Islet precursor cell (in vitro differentiated cells): Measurements from ENCODE around the gene KRTAP10-10.
"Not testable (repeated sequence)": the region's sequence is repeated elsewhere in the genome, so short reads cannot be mapped to it uniquely, and the experiment has no call there.

ENCODE experiments used
- DNase-seq: peaks from one replicate; pipeline ENCODE4 v3.0.0-alpha.2; 2018

Gene KRTAP10-10

DNA sequence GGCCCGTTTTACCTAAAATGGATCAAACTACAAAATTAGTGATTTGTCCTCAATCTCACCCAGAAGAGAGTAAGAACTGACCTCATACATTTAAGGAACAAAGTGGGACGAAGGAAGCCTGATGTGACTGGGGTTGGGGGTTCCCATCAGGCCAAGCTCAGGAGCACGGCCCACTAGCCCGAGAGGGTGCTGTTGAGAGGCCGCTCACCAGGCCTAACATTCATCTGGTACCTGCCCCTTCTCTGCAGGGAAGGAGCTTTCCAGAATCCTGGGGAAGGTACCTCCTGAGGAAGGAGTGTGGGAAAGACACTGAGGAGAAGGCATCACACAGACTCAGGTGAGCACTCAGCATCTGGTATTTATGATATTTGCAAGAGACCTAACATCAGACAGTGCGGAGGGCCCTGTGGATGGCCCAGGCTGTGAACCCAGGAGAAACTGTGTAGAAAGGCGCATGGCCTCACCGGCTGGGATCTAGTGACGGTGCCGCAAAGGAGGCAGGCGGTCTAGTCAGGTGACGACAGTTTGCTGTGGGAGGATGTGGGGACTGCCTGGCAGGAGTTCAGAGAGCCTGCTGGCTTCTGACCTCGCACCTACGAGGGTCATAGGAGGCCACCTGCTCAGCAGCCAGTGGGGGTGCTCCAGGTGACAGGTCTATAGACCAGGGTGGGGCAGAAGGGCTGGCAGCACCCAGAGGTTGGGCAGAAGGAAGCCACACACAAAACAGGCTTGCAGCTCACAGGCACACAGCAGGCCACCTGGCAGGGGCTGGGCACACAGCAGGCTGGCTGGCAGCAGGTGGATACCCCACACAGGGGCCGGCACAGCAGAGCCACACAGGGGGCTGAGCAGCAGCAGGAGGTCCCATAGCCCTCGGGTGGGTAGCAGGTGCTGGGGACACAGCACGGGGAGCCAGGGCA lies 16.8 kb downstream of the KRTAP10-10 start:
- no peak for DNase-seq

DNA sequence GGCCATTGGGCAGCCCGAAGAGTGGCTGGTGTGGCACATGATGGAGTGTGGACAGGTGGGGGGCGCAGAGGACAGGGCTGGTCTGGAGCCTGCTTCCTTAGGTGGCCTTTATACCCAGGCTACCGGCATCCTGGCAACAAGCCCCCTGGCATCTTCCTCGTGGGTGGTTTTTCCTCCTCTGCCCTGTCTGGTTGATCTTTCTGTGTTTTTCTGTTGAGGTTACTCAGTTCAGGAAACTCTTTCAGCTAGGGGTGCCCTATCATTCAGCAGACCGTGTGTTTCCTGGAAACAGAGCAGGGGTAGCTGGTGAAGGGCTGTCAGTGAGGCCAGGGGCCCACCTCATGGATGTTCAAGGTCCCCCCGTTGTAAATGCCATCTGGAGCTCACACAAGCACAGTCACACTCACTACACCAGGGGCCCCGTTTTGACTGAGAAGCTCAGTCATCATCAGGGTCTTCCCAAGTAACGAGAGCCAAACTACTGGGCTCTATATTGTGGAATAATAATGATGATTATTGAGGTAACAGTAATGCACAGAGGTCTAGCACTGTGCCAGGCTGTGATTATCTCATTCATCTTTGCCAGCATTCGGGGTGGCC lies 17.5 kb downstream of the KRTAP10-10 start, which contains the start of gene KRTAP12-4:
Gene KRTAP12-4 (minus strand): TSS at position 84 of the 600 bp plus-strand sequence. CDS start 45 bp downstream, at position 39.
- no peak for DNase-seq

DNA sequence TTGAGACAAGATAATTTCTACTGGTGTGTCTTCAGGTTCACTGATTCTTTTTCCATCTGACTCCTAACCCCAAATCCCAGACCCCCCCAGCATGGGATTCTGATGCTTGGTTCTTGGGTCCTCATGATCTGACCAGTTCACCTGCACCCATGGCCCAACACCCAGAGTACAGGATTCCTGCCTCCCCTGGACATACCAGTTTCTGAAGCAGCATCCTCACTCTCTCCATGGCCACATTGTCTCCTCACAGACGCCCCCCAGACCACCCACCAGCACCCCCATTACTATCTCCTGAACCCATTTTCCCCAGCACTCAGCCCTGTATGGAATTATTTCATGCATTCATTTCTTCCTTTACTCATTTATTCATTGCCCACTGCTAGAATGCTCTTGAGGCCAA lies 19.7 kb downstream of the KRTAP10-10 start:
- DNase-seq: no peak

DNA sequence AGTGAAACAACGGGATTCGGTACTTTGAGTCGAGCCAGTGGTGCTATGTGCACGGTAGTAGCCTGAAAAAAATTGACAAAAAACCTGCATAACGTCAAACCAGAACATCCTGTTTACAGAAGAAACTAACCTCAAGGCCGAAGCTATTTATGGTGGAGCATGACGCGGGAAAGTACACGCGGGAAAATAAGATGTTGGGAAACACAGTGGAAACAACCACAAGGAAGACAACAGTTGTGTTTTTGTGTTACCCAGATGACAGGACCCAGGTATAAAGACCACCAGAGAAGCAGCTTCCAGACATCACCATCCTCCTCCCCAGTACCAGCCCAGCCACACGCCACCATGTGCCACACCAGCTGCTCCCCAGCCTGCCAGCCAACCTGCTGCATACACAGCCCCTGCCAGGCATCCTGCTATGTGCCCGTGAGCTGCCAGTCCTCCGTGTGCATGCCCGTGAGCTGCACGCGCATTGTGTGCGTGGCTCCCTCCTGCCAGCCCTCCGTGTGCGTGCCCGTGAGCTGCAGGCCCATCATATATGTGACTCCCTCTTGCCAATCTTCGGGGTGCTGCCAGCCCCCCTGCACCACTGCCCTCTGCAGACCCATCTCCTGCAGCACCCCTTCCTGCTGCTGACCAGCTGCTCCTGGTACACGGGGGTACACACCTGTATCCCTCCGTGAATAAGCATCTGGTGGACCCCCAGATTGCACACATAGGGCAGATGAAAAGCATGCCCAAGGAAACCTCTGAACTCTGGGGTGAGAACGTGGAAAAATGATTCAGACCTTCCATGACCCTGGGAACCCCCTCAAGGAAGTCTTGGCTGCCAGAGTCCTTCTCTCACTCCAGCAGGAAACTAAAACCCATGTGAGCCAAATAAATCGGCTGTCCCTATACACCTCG lies 20.7 kb downstream of the KRTAP10-10 start, which contains the start of gene KRTAP12-3:
Gene KRTAP12-3 (plus strand): TSS at position 298 of the 906 bp plus-strand sequence. CDS start 48 bp downstream, at position 346.
- no peak for DNase-seq

DNA sequence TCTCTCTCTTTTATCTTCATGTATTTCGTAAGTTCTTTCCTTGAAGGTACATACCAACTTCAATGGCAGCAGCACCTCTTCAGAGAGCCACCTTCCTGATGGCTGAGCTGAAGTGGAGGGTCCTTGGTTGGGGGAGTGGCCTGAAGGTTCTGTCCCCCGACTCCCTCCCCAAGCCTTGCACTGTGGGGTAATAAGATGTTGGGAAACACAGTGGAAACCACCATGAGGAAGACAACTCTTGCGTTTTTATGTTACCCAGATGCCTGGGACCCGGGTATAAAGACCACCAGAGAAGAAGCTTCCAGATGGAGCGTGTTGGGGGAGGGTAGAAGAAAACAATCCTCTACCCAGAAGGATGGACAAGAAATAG lies 21.4 kb downstream of the KRTAP10-10 start:
- no peak for DNase-seq

DNA sequence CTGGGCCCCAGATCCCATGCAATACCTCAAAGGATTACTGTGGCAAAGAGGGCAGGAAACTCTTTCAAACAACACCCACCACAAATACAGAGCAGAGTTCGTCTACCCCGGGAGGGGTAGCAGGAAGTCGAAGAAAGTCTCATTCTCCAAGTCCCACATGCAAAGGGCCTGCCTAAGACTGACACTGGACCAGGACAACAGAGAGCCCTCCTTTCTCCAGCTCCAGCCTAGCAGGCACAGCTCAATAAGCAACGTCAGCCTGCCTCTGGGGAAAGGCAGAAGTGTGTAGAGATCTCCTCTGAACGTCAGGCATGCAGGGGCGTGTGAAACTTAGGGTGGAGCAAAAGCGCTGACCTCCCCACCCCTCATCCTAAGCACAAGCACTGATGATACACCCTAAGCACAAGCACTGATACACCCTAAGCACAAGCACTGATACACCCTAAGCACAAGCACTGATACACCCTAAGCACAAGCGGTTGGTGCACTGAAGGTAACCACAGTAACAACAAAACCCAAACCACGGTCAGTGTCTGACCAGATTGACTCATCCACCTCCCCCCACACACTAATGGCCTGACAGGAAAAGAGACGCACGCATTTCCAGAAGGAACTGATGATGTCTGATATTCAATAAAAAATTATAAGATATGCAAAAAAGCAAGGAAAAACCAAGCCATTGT lies 21.9 kb downstream of the KRTAP10-10 start:
- DNase-seq: no peak

DNA sequence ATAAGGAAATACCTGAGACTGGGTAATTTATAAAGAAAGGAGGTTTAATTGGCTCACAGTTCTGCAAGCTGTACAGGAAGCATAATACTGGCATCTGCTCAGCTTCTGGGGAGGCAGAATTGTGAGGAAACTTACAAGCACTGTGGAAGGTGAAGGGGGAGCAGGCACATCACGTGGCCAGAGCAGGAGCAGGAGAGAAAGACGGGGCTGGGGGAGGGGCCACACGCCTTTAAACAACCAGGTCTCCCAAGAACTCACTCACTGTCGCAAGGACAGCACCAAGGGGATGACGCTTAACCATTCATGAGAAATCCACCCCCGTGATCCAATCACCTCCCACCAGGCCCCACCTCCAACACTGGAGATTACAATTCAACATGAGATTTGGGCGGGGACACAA lies 24.4 kb downstream of the KRTAP10-10 start:
- not testable (repeated sequence) for DNase-seq

DNA sequence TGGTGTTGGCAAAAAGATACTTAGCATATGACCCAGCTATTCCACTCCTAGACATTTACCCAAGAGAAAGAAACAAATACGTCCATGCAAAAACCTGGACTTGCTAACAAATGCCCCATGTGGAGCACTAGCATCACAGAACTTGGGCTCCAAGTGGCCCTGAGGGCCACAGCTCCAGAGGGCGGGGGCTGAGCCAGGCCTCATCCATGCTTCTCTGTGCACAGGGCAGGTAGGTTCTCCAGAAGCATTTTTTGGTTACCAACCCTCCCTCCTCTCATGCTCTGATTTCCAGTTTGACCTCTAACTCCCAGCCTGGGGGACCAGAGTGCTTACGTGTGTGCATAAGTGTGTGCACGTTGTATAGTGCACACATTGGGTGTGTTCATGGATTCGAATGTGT lies 27.5 kb downstream of the KRTAP10-10 start:
- no peak for DNase-seq

DNA sequence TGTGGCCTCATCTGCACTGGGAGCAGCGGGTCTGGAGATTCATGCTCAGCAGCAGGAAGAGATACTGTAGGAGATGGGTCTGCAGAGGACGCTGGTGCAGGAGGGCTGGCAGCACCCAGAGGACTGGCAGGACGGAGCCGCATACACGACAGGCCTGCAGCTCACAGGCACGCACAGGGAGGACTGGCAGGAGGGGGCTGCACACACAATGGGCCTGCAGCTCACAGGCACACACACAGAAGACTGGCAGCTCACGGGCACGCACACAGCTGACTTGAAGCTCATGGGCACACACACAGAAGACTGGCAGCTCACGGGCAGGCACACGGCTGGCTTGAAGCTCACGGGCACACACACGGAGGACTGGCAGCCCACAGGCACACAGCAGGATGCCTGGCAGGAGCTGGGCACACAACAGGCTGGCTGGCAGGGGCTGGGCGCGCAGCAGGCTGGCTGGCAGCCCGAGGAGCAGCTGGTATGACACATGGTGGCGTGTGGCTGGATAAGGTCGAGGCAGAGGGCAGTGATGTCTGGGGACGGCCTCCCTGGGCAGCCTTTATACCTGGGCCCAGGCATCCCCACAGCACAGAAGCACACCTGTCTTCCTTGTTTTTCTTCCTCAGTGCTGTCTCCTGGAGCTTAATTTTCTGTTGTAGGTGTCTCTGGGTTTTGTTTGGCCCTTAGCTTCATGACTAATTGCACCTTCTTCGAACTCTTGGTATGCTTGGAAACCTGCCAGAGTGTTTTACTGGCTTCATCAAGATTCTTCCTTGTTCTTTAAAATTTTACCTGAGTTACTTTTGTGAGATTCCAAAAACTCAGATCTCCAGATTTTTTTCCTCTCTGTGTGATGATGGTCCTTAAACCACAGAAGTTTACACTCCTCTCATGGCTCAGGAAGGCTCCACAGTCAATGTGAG lies 29.5 kb downstream of the KRTAP10-10 start, which contains the start of gene KRTAP12-2:
Gene KRTAP12-2 (minus strand): TSS at position 527 of the 920 bp plus-strand sequence. CDS start 41 bp downstream, at position 486.
- DNase-seq: no peak

DNA sequence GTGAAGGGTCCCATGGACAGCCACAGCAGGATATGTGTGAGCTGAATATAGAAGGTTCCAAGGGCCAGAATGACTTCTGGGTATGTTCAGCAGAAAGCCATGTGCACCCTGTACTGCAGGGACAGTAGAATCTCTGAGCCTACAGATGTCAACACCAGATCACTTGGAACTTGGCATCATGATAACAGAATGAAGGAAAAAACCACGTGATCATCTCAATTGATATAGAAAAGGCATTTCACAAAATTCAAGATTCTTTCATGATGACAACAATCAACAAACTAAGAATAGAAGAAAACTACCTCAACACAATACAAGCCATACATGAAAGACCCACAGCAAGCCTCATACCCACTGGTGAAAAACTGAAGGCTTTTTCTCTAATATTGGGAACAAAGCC lies 30.5 kb downstream of the KRTAP10-10 start:
- DNase-seq: no peak

DNA sequence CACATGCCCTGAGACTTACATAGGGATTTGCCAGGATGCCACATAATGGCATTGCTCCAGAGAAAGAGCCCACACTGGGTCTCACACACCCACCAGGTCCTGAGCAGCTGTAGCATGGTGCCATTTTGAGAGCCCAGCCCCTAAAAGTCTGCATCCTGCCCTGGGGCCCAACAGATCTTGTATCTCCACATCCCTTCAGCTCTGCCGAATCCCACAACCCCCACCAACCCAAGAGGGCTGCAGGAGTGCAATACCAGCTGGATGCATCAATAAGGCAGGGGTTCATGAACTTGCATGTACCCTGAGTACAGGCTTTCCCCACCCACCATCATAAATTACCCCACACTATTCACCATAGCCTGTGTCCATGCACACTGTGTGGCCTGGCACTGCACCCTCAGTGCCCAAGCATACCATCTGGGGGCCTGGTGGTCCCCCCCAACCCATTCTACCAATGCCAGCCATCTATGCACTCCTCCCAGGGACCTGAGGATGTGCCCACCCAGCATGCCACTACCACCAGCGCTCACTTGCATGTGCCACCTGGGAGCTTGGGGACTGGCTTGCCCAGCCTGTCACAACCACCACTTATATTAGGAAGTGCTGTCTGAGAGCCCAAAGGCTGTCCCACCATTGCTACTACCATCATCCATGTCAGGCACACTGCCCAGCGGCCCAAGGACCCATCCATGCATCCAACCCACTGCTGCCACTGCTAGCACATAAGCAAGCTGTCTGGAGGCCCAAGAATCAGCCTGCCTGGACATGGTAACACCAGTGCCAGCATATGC lies 33.7 kb downstream of the KRTAP10-10 start:
- DNase-seq: no peak

DNA sequence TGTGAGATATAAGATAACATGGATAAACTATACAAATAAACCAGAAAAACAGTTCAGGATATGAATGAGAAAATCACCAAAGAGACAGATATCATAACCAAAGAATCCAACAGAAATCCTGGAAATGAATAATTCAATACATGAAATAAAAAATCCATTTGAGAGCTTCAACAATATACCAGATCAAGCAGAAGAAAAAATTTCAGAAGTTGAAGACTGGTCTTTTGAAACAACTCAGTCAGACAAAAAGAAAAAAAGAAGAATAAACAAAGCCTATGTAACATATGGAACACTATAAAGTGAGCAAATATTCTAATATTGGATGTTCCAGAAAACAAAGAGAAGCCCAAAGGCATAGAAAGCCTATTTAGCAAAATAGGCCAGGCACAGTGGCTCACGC lies 34.8 kb downstream of the KRTAP10-10 start:
- DNase-seq: no peak

DNA sequence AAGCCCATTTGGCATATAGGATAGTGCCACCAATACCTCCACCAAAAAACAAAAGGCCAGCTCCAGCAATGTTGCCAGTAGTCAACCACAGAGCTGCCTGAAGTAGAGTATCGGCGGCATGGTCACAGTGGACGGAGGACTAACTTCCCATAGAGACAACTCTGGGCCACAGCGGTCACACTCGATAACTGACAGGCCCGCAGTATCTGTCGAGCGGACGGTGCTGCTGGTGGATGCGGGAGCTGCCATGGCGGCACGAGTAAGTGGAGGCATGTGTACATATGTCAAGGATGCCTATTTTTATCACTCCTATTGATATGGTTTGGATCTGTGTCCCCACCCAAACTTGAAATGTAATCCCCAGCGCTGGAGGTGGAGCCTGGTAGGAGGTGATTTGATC lies 40.7 kb downstream of the KRTAP10-10 start:
- no peak for DNase-seq

DNA sequence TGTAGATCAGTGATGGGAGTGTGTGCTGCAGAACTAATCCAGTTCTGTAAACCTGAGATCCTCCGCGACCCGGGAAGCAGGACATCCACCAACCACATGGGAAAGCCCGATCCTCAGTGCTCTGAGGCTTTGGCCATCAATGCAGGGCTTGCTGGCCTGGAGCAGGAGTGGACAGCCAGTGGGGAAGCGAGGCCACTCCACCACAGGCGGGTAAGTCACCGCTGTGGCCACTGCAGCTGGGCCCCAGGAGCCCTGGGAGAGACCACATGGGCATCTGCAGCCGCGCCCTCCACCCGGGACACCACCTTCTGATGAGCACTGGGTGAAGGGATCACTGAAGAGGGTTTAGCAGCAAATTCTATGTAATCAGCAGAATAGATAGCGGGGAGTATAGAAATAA lies 44.0 kb downstream of the KRTAP10-10 start:
- DNase-seq: no peak

DNA sequence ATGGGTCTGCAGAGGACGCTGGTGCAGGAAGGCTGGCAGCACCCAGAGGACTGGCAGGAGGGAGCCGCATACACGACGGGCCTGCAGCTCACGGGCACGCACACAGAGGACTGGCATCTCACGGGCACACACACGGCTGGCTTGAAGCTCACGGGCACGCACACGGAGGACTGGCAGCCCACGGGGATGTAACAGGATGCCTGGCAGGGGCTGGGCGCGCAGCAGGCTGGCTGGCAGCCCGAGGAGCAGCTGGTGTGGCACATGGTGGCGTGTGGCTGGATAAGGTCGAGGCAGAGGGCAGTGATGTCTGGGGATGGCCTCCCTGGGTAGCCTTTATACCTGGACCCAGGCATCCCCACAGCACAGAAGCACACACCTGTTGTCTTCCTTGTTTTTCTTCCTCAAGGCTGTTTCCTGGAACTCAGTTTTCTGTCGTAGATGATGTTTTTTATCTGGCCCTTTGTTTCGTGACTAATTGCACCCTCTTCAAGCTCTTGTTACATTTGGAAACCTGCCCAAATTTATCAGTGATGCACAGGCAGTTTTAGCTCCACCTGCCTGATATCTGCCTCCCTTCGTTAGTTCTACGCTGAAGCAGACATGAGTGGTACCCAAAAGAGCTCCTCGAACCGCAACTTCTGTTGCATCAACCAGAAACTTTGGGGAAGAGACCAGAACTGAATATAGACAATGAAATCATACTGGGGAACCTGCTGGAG lies 44.9 kb downstream of the KRTAP10-10 start, which contains the start of gene KRTAP12-1:
Gene KRTAP12-1 (minus strand): TSS at position 303 of the 719 bp plus-strand sequence. CDS start 40 bp downstream, at position 263.
- DNase-seq: no peak

DNA sequence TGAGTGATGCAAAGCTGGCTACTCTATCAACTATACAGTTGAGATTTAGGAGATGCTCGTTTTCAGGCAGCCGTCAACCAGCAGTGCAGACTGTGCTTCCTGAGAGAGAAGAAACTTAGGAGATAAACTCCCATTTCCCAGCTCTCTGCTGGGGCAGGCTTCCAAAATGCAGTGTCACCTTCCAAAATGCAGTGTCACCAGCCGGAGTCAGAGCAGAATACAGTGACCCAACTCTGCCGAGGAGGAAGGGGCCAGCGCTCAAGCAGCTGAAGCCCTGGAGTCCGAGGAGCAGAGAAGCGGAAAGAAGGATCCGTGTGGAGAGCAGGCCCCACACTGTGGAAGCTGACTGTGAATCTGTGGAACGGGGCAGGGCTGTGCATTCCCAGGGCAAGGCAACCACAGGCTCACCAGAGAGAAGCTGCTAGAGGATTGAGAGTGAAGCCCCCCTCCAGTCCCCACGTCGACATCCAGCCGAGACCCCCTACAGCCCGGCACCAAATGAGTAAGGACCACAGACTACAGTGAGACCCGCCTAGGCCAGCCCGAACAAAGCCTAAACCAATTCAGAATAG lies 45.5 kb downstream of the KRTAP10-10 start:
- DNase-seq: no peak

DNA sequence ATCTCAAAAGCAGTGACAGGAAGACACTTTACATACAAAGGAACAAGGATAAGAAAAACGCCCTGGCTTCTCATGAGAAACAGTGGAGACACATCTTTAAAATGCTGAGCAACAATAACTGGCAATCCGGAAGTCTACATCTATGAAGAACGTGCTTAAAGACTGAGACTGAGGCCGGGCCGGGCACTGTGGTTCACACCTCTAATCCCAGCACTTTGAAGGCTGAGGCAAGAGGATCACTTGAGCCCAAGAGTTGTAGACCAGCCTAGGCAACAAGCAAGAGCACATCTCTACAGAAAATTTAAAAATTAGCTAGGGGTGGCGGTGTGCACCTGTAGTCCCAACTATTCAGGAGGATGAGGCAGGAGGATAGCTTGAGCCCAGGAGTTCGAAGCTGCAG lies 46.9 kb downstream of the KRTAP10-10 start:
- no peak for DNase-seq

DNA sequence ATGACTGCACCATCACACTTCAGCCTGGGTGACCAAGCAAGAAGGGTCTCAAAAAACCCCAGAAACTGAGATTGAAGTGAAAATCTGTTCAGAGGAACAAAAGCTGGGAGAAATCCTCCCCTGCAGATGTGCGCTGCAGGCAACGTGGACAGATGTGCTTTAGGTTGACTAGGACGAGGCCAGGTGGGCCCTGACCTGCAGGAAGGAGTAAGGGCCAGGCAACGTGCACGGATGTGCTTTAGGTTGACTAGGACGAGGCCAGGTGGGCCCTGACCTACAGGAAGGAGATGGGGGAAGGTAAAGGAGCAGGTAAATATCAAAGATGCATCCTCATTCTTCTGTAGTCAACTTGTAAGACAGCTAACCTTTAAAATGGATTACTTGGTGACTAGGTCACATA lies 47.3 kb downstream of the KRTAP10-10 start:
- no peak for DNase-seq

DNA sequence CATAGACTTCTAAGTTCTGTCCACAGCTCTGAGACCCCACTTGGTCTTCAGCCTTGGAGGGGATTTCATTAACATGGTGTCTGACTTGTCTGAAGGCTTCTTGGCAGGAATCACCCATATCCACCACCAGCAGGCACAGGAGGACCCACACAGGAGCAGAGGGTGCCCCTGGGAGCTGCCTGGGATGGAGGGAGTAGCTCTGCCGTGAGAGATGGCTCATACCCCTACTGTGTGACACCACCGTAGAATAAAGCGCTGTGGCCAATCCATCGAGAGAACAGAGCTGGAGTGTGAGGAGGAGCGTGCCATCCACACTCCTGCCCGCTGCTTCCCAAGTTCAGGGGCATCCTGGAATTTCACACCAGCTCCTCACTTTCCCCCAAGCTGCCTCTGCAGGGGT lies 47.9 kb downstream of the KRTAP10-10 start:
- DNase-seq: not testable (repeated sequence)
